ENCODE measurements around the gene TMEM42. TPM values are rescaled to one million over a fixed set of nuclear protein-coding genes. Genes with fewer than 3 reads are reported as not detected.
A peak's percentile ranks its signal among the peaks of the same experiment; 100 is the strongest.

The TMEM42 gene
- total RNA-seq, 2 donors from 2014 or later = 12.1 to 16.9 TPM

DNA sequence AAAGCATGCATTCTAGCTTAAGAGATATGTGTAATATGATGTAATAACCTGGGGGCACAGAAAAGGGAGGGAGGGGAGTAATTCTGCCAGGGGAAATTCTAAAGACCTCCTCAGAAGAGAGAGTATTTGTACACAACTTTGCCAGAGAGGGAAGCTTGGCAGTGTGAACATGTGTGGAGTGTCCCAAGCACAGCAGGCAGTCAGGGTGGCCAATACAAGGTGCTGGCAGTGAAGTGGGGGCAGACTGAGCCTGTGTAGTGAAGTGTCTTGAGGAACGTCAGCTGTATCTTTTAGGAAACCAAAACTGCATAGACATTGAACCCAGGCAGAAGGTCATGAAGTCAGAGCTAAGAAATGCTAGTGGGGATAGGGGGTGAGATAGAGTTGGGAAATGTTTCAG is 29.7 kb upstream of the TMEM42 start:
- H3K4me1 ChIP-seq (ENCODE audit: control insufficient read depth, insufficient read depth, low read length) = no peaks in the 10 kb centered on the region
- peaks cover 10% of the 10 kb centered on the region for H3K9me3 Mint-ChIP-seq
- 83 to 93% methylated on average over 1 of the region's 1 CpG for WGBS, 2 experiments (ENCODE audit: insufficient coverage in 1 of 2, insufficient read length in 1 of 2)
- H3K27ac Mint-ChIP-seq = no peak overlapping the region
- peaks cover 45% of the 10 kb centered on the region for H3K36me3 Mint-ChIP-seq (ENCODE audit: low read depth)
- no peaks in the 10 kb centered on the region for H3K4me1 Mint-ChIP-seq
- H3K9me3 ChIP-seq (ENCODE audit: control insufficient read depth, low read length) = peaks cover 20% of the 10 kb centered on the region
- no peaks in the 10 kb centered on the region for H3K27me3 ChIP-seq (ENCODE audit: control insufficient read depth, insufficient read depth, low read length, poor library complexity, severe bottlenecking)
- H3K27me3 Mint-ChIP-seq (ENCODE audit: insufficient read depth) = no peaks in the 10 kb centered on the region
- DNase-seq = no peak
- H3K9ac ChIP-seq (ENCODE audit: extremely low read depth, low read length, poor library complexity, severe bottlenecking) = no peak overlapping the region
- no peak overlapping the region for H3K4me3 ChIP-seq (ENCODE audit: low read length)
- H3K4me3 Mint-ChIP-seq = no peak overlapping the region
- peaks cover 61% of the 10 kb centered on the region for H3K36me3 ChIP-seq (ENCODE audit: control insufficient read depth, insufficient read depth, low read length)
- TF ChIP-seq, protein P1, sequence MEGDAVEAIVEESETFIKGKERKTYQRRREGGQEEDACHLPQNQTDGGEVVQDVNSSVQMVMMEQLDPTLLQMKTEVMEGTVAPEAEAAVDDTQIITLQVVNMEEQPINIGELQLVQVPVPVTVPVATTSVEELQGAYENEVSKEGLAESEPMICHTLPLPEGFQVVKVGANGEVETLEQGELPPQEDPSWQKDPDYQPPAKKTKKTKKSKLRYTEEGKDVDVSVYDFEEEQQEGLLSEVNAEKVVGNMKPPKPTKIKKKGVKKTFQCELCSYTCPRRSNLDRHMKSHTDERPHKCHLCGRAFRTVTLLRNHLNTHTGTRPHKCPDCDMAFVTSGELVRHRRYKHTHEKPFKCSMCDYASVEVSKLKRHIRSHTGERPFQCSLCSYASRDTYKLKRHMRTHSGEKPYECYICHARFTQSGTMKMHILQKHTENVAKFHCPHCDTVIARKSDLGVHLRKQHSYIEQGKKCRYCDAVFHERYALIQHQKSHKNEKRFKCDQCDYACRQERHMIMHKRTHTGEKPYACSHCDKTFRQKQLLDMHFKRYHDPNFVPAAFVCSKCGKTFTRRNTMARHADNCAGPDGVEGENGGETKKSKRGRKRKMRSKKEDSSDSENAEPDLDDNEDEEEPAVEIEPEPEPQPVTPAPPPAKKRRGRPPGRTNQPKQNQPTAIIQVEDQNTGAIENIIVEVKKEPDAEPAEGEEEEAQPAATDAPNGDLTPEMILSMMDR (conservative IDR thresholded peaks at IDR 0.05) = no peak
- H3K27ac ChIP-seq (ENCODE audit: low read depth, low read length) = no peak overlapping the region

GRCh38 chr3:44832965-44833364 is 28.7 kb upstream of the TMEM42 start:
- peaks cover 14% of the 10 kb centered on the region for H3K9me3 Mint-ChIP-seq
- WGBS, 2 experiments (ENCODE audit: insufficient coverage in 1 of 2, insufficient read length in 1 of 2) = 100% methylated on average over 1 of the region's 2 CpGs; no CpG with 5 or more reads in 1 of the 2 experiments
- H3K4me3 ChIP-seq (ENCODE audit: low read length) = no peak overlapping the region
- no peak for DNase-seq
- TF ChIP-seq, protein P1 (conservative IDR thresholded peaks at IDR 0.05) = no peak
- no peak overlapping the region for H3K9ac ChIP-seq (ENCODE audit: extremely low read depth, low read length, poor library complexity, severe bottlenecking)
- peaks cover 67% of the 10 kb centered on the region for H3K36me3 ChIP-seq (ENCODE audit: control insufficient read depth, insufficient read depth, low read length)
- no peaks in the 10 kb centered on the region for H3K27me3 Mint-ChIP-seq (ENCODE audit: insufficient read depth)
- H3K27me3 ChIP-seq (ENCODE audit: control insufficient read depth, insufficient read depth, low read length, poor library complexity, severe bottlenecking) = no peaks in the 10 kb centered on the region
- no peaks in the 10 kb centered on the region for H3K4me1 ChIP-seq (ENCODE audit: control insufficient read depth, insufficient read depth, low read length)
- peaks cover 47% of the 10 kb centered on the region for H3K36me3 Mint-ChIP-seq (ENCODE audit: low read depth)
- H3K27ac Mint-ChIP-seq = no peak overlapping the region
- H3K27ac ChIP-seq (ENCODE audit: low read depth, low read length) = no peak overlapping the region
- H3K4me3 Mint-ChIP-seq = no peak overlapping the region
- no peaks in the 10 kb centered on the region for H3K4me1 Mint-ChIP-seq
- peaks cover 29% of the 10 kb centered on the region for H3K9me3 ChIP-seq (ENCODE audit: control insufficient read depth, low read length)

DNA sequence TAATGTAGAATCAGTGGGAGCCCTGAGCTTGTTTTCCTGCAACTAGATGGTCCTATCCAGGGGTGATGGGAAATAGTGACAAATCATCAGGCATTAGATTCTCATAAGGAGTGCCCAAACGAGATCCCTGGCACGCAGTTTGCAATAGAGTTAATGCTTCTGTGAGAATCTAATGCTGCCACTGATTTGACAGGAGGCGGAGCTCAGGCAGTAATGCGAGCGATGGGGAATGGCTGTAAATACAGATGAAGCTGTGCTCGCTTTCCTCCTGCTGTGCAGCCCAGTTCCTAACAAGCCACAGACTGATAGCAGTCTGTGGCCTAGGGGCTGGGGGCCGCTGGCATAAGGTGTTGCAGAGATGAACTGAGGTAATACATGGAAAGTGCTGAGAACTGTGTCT is 28.3 kb upstream of the TMEM42 start:
- no peak overlapping the region for H3K4me3 ChIP-seq (ENCODE audit: low read length)
- no peaks in the 10 kb centered on the region for H3K27me3 ChIP-seq (ENCODE audit: control insufficient read depth, insufficient read depth, low read length, poor library complexity, severe bottlenecking)
- peaks cover 33% of the 10 kb centered on the region for H3K9me3 ChIP-seq (ENCODE audit: control insufficient read depth, low read length)
- no peak overlapping the region for H3K4me3 Mint-ChIP-seq
- H3K9ac ChIP-seq (ENCODE audit: extremely low read depth, low read length, poor library complexity, severe bottlenecking) = no peak overlapping the region
- no peaks in the 10 kb centered on the region for H3K4me1 ChIP-seq (ENCODE audit: control insufficient read depth, insufficient read depth, low read length)
- 86 to 98% methylated on average over 7 of the region's 7 CpGs for WGBS, 2 experiments (ENCODE audit: insufficient coverage in 1 of 2, insufficient read length in 1 of 2)
- H3K4me1 Mint-ChIP-seq = no peaks in the 10 kb centered on the region
- H3K36me3 Mint-ChIP-seq (ENCODE audit: low read depth) = peaks cover 49% of the 10 kb centered on the region
- no peak overlapping the region for H3K27ac Mint-ChIP-seq
- TF ChIP-seq, protein P1 (conservative IDR thresholded peaks at IDR 0.05) = no peak
- DNase-seq = peak; percentile 43
- H3K36me3 ChIP-seq (ENCODE audit: control insufficient read depth, insufficient read depth, low read length) = peaks cover 67% of the 10 kb centered on the region
- H3K27me3 Mint-ChIP-seq (ENCODE audit: insufficient read depth) = no peaks in the 10 kb centered on the region
- no peak overlapping the region for H3K27ac ChIP-seq (ENCODE audit: low read depth, low read length)
- H3K9me3 Mint-ChIP-seq = peaks cover 17% of the 10 kb centered on the region
